H1 (cell line): ENCODE data around the gene TYMS.

Experiments used
- CBX8 ChIP-seq: fragments of 300-800, 300-1000 bp; sonication (generic); IDR thresholded peaks from 2 replicates; pipeline ENCODE4 v1.7.1; 2016; ENCODE audit warnings: low read depth, low read length, borderline replicate concordance
- EZH2 ChIP-seq: fragments of 200-600 bp; sonication (generic); IDR thresholded peaks from 2 replicates; pipeline ENCODE4 v1.7.1; 2012; ENCODE audit warnings: low read depth, mild to moderate bottlenecking, moderate library complexity, low read length, inconsistent platforms; ENCODE audit not compliant: severe bottlenecking
- RAD21 ChIP-seq, 2 experiments: IDR thresholded peaks in 1 of 2; conservative IDR thresholded peaks in 1 of 2; 2 replicates each; pipeline ENCODE4 v1.6.1; 2011; ENCODE audit warnings: low read depth in 2 of 2, low read length in 2 of 2, improper control_type of control experiment in 1 of 2, inconsistent platforms in 1 of 2, mild to moderate bottlenecking in 1 of 2, moderate library complexity in 1 of 2
- RFX5 ChIP-seq: IDR thresholded peaks from 2 replicates; pipeline ENCODE4 v1.6.1; 2011; ENCODE audit warnings: low read depth, low read length, improper control_type of control experiment, borderline replicate concordance
- RXRA ChIP-seq: IDR thresholded peaks from 2 replicates; pipeline ENCODE4 v1.6.1; 2011; ENCODE audit warnings: low read depth, mild to moderate bottlenecking, low read length, moderate library complexity; ENCODE audit not compliant: insufficient read depth
- SP2 ChIP-seq: IDR thresholded peaks from 2 replicates; pipeline ENCODE4 v1.6.1; 2012; ENCODE audit warnings: mild to moderate bottlenecking, low read length, inconsistent platforms
- SRF ChIP-seq: IDR thresholded peaks from 2 replicates; pipeline ENCODE4 v1.6.1; 2011; ENCODE audit warnings: mild to moderate bottlenecking, low read depth, low read length, moderate library complexity
- TCF12 ChIP-seq: IDR thresholded peaks from 2 replicates; pipeline ENCODE4 v1.6.1; 2011; ENCODE audit warnings: low read depth, mild to moderate bottlenecking, low read length

- TF ChIP-seq SP2, result no peak
- no peak for TF ChIP-seq TCF12
- TF ChIP-seq RXRA, result no peak
- TF ChIP-seq SRF, result no peak
- no peak for TF ChIP-seq EZH2
- TF ChIP-seq CBX8, result no peak
- TF ChIP-seq RFX5, result no peak
- no peak for TF ChIP-seq RAD21 (IDR thresholded peaks at IDR 0.05 in 1 of 2, conservative IDR thresholded peaks at IDR 0.05 in 1 of 2; ENCODE audit: low read depth in 2 of 2, low read length in 2 of 2)
Observed at GRCh38 chr18:649341-649740, 8.1 kb upstream of the TYMS start.
